SK-N-MC (cell line): ENCODE results near the gene SOBP.
A peak's percentile ranks its signal among the peaks of the same experiment; 100 is the strongest.

ENCODE experiments used
- DNase-seq: peaks from one replicate; pipeline ENCODE4 v3.0.0-alpha.2; 2011; ENCODE audit warnings: low read depth, low spot score
- H3K27ac ChIP-seq: fragments of 200-600 bp; sonication (generic); 2 replicates; pipeline ENCODE4 v1.5.1; 2016; ENCODE audit warnings: mixed run types
- H3K36me3 ChIP-seq: fragments of 200-600 bp; sonication (generic); 2 replicates; pipeline ENCODE4 v1.6.1; 2017; ENCODE audit warnings: antibody characterized with exemption, low read length, mixed read lengths; ENCODE audit not compliant: insufficient read depth
- H3K4me3 ChIP-seq: fragments of 200-600 bp; sonication (generic); 2 replicates; pipeline ENCODE4 v1.5.1; 2016
- H3K9ac ChIP-seq: fragments of 200-600 bp; sonication (generic); 2 replicates; pipeline ENCODE4 v1.8.0; 2017; ENCODE audit warnings: mixed run types, mixed read lengths; ENCODE audit not compliant: insufficient read length
- H3K9me3 ChIP-seq: fragments of 200-600 bp; sonication (generic); 2 replicates; pipeline ENCODE4 v1.6.1; 2017; ENCODE audit warnings: low read depth, mild to moderate bottlenecking, antibody characterized with exemption, low read length, moderate library complexity, mixed read lengths
- EZH2 ChIP-seq: fragments of 200-600 bp; sonication (generic); IDR thresholded peaks from one replicate; pipeline ENCODE4 v1.6.1; 2017; ENCODE audit warnings: antibody characterized with exemption
- FOXP2 ChIP-seq: optimal IDR thresholded peaks from 2 replicates; pipeline ENCODE3; 2011; ENCODE audit warnings: mild to moderate bottlenecking, moderate library complexity; ENCODE audit not compliant: insufficient read depth; ENCODE audit errors: extremely low read length, control extremely low read depth
- POLR2AphosphoS5 ChIP-seq: IDR thresholded peaks from 2 replicates; pipeline ENCODE4 v1.6.1; 2012; ENCODE audit warnings: mild to moderate bottlenecking, low read depth, low read length, borderline replicate concordance

Gene SOBP

DNA sequence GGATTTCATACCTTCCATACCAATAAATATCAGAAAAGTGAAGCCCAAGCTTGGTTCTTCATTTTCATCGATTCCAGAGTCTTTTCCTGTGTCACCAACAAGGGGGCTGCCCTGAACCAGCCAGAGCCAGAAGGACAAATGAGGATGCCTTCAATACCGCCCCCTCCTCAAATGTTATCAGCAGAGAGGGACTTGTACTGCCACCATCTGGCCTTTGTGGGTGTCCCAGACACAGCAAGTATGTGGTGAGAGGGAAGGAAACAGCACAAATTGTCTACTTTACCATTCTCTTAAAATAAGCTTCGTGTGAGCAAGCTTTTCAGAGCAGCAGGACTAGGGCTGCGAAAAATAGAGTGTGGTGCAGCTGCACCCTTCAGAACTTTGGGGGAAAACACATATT is 165.3 kb downstream of the SOBP start:
- no peak for DNase-seq
- Histone ChIP-seq H3K36me3 (no peaks in the 10 kb centered on the region; the same call in 1 of the 2 replicates), H3K4me3 (no peak overlapping the region), H3K27ac (peak overlapping the region; percentile 98), H3K9me3 (no peaks in the 10 kb centered on the region), H3K9ac (no peak overlapping the region)
- TF ChIP-seq FOXP2: no peak
- no peak for TF ChIP-seq EZH2
- TF ChIP-seq POLR2AphosphoS5: no peak

DNA sequence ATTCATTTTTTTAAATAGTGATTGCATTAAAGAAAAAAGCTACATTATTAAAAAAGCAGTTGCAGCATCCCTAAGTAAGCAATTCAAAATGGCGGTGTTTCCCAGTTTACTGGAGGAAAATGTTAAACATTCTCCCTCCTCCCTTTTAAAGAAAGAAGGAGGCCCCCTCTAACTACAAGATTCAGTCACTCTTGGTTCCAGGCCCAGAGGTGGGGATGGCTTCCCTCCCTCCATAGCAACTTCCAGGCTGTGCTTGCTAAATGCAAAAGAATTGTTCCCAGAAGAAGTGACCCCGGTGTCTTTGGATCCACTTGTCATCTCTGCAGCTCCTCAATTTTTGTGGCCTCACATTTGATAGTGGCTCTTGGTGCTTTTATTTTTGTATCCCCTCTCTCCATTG is 165.9 kb downstream of the SOBP start:
- Histone ChIP-seq H3K27ac (peak overlapping the region; percentile 98), H3K9me3 (no peaks in the 10 kb centered on the region), H3K4me3 (peak overlapping the region; percentile 58), H3K36me3 (no peaks in the 10 kb centered on the region; the same call in 1 of the 2 replicates), H3K9ac (peak overlapping the region; percentile 21)
- TF ChIP-seq POLR2AphosphoS5 (no peak), EZH2 (no peak), FOXP2 (no peak)
- DNase-seq: no peak

DNA sequence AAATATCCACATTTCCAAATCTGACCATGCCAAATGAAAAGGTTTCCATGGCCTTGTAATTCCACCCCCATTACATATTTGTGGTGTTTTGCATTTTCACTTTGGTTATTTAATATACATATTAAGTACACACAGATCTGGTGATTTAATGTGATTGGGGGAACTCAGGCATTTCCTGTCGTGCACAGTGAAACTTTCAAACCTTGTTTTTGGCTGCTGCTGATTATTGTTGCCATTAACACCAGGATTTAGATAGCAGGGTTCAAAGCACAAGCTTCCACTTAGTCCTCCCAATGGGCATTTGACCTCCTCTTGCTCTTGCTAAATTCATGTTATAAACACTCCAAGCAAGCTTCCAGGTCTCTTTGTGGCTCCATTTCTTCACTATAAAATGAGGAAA is 166.5 kb downstream of the SOBP start:
- no peak; the same call in none of the 2 replicates for TF ChIP-seq POLR2AphosphoS5
- peak; percentile 12 for TF ChIP-seq FOXP2
- peak overlapping the region; percentile 58 for H3K4me3 ChIP-seq
- H3K36me3 ChIP-seq: no peaks in the 10 kb centered on the region; the same call in 1 of the 2 replicates
- H3K9me3 ChIP-seq: no peaks in the 10 kb centered on the region
- H3K9ac ChIP-seq: peak overlapping the region; percentile 24
- H3K27ac ChIP-seq: peak overlapping the region; percentile 98
- no peak for DNase-seq

DNA sequence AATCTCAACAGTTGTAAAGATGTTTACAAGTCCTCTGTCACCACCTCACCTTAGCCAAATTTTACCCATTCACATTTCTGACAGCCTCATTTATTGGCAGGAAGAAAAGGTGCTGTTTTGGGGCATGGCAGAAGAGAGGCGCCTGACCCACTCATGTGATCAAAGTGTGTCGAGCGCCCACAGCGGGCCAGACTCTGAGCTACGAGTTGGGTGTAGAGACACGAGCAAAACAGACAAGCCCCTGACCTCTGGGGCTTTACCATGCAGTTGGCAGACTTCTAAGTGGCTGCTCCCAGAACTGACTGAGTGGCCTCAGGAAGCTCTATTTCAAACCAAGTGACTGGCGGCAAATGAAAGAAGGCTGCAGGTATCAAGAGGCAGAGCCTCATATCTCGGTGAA is 167.0 kb downstream of the SOBP start:
- H3K9me3 ChIP-seq: no peaks in the 10 kb centered on the region
- peak overlapping the region; percentile 98 for H3K27ac ChIP-seq
- TF ChIP-seq POLR2AphosphoS5: no peak; the same call in 1 of the 2 replicates
- no peak for TF ChIP-seq EZH2
- TF ChIP-seq FOXP2: no peak
- H3K4me3 ChIP-seq: peak overlapping the region; percentile 58
- no peak for DNase-seq
- no peaks in the 10 kb centered on the region; the same call in 1 of the 2 replicates for H3K36me3 ChIP-seq
- H3K9ac ChIP-seq: peak overlapping the region; percentile 24

DNA sequence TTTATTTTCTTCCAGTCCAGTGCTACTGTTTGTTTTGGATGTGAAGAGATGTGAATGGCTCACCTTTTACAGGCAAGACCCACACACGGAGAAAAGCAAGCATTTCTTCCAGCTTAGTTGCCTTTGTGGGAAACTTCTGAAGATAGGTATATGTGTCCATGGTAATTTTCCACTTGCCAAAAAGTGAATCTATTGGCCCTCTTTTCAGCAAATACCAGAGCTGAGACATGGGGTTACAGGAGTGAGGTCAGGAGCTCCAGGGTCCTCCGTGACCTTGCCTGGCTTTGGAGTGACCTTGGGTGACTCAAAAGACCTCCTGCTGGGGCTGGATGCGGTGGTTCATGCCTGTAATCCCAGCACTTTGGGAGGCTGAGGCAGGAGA is 167.4 kb downstream of the SOBP start:
- Histone ChIP-seq H3K27ac (peak overlapping the region; percentile 98), H3K9me3 (no peaks in the 10 kb centered on the region), H3K9ac (no peak overlapping the region), H3K36me3 (no peaks in the 10 kb centered on the region), H3K4me3 (no peak overlapping the region)
- DNase-seq: no peak
- TF ChIP-seq EZH2 (no peak), POLR2AphosphoS5 (no peak), FOXP2 (no peak)

DNA sequence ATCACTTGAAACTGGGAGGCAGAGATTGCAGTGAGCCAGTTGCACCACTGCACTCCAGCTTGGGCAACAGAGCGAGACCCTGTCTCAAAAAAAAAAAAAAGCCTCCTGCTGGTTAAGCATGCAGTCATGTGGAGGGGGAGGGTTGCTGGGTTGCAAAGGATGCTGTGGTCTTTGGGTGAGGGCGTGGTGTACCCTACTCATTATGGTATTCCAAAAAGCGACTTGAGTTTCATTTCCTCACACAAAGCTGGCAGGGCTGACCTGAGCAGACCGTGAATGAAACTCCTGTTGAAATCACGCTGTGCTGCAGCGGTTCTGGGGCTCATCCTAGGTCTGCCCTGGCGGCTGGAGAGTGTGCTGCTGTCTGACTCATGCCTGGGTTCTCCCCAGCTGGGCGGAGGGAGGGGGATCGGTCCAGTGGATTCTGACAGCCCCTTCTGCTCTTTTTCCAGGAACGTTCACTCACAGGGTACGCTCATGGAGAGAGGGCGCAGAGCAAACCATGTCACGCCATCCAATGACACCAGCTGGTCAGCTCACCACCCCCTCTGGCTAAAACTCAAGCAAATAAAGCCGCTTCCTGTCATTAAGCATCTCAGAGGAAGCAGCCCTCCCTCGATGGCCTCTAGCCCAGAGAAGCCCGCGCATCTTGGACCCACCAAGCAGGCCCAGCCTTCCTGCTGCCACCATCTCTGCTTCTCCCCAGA is 168.0 kb downstream of the SOBP start:
- Histone ChIP-seq H3K4me3 (no peak overlapping the region), H3K36me3 (no peaks in the 10 kb centered on the region), H3K27ac (peak overlapping the region; percentile 98), H3K9me3 (no peaks in the 10 kb centered on the region), H3K9ac (no peak overlapping the region)
- DNase-seq: no peak
- TF ChIP-seq FOXP2 (no peak), EZH2 (no peak), POLR2AphosphoS5 (no peak)

DNA sequence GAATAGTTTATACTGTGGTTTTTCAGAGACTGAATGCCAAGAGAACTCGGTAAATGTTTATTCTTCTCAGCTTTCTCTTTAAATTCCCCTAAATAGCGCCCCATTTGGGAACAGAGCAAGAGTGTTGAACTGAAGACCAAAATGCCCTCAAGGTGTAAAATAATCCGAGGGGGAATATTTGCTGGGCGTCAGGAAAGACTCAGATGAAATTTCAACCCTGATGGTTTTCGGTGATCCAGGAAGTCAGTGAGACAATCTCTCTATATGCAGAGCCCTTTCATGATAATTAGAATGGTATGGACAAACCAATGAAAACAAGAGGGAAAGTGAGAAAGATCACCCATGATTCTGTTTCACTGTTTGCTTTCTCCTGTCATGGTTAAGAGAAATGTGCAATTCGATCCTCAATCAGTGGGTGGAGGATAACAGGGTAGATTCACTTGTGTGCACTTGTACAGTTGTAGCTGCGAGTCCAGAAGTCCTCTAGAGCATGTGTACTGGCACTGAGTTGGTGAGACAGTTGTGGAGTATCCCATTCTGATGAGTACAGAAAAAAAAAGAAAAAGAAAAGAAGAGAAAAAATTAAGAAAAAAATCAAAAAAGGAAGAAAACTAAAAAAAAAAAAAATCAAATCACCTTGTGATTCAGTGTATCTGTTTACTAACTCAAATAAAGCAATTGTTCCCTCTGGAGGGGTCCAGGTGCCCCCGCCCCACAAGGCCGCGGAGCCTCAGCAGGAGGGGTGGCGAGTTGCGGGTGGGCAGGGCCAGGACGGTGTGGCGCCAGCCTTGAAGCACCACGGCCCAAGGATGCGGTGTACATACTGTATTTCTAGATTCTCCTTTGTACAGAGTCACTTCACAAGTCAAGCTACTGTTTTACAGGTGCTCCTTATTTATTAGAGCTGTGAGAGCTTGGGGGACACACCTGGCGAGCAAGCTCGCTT is 169.3 kb downstream of the SOBP start:
- Histone ChIP-seq H3K27ac (peak overlapping the region; percentile 98), H3K4me3 (peak overlapping the region; percentile 59), H3K36me3 (no peaks in the 10 kb centered on the region), H3K9me3 (no peaks in the 10 kb centered on the region), H3K9ac (peak overlapping the region; percentile 52)
- TF ChIP-seq EZH2: no peak
- TF ChIP-seq POLR2AphosphoS5: no peak
- TF ChIP-seq FOXP2: no peak
- no peak for DNase-seq

DNA sequence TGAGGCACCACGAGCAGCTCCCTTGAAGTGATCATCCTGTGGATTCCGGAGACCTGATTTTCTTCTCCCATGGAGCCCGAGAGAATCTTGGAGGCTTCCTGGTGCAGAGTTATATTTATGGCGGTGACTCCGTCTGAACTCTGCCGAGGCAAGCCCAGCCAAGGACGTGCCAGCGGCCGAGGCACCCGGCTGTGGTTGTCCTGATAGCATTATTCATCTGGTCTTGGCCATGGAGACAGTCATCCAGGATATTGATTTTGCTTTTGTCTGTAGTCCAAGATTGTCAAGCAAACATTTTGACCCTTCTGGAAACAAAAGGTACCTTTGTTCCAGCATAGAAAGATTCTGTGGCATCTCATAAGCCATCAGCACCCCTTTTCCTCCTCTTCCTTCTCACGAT is 170.9 kb downstream of the SOBP start:
- Histone ChIP-seq H3K4me3 (no peak overlapping the region), H3K36me3 (no peaks in the 10 kb centered on the region), H3K9ac (no peak overlapping the region), H3K9me3 (no peaks in the 10 kb centered on the region), H3K27ac (no peak overlapping the region)
- no peak for TF ChIP-seq EZH2
- no peak for DNase-seq

DNA sequence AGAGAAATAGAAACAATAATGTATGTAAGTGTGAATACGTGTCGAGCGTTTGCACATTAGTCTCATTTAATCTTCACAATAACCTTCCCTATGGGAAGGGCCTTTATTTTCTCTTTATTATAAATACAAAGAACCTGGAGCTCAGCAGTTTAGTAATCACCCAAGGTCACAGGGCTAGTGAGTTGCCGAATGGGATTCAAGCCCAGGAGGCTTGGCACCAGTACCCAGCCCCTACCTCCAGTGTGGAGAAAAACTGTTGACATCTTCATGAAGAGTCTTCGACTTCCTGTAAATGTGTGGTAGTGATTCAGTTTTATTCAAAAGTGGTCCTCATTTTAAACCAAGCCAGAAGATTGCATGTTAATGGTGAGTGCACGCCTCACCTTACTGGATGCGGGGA is 171.4 kb downstream of the SOBP start:
- no peaks in the 10 kb centered on the region for H3K9me3 ChIP-seq
- no peak for DNase-seq
- H3K36me3 ChIP-seq: no peaks in the 10 kb centered on the region
- H3K27ac ChIP-seq: no peak overlapping the region
- no peak overlapping the region for H3K4me3 ChIP-seq
- H3K9ac ChIP-seq: no peak overlapping the region
- TF ChIP-seq EZH2: no peak
- no peak for TF ChIP-seq FOXP2
- no peak for TF ChIP-seq POLR2AphosphoS5
